OCI-LY1 (cell line): ENCODE data around the gene ALS2.

Source experiments
- CTCF ChIP-seq: fragments of 200-600 bp; sonication (generic), shearing (Covaris generic); IDR thresholded peaks from 2 replicates; pipeline ENCODE4 v1.5.1; 2017; ENCODE audit warnings: mild to moderate bottlenecking, antibody characterized with exemption, low read length, moderate library complexity, mixed read lengths
- EZH2 ChIP-seq: fragments of 200-600 bp; sonication (generic), shearing (Covaris generic); IDR thresholded peaks from 2 replicates; pipeline ENCODE4 v1.8.0; 2017; ENCODE audit warnings: borderline replicate concordance, mixed run types, mild to moderate bottlenecking, antibody characterized with exemption, low read length, moderate library complexity, mixed read lengths

GRCh38 chr2:201795607-201796477 lies 15.1 kb upstream of the ALS2 start:
- TF ChIP-seq CTCF = peak; percentile 47; the same call in 1 of the 2 replicates
- TF ChIP-seq EZH2 = no peak
